Peyer's patch (tissue), 4 donors: Measurements from ENCODE around the gene MSS51.

Experiments used
- POLR2A ChIP-seq, 2 donors: fragments of 450-650 bp; IDR thresholded peaks; one replicate each; pipeline ENCODE4 v1.5.1; 2017; ENCODE audit warnings: antibody characterized with exemption in 2 of 2, mild to moderate bottlenecking in 2 of 2, moderate library complexity in 2 of 2
- TF ChIP-seq, protein P1 (sequence below), 6 experiments: fragments of 450-650 bp in 4 of 6; fragments of 200-600 bp in 2 of 6; sonication (generic) in 1 of 6; IDR thresholded peaks; one replicate each; pipeline ENCODE4 v1.5.1; 2017 to 2019; ENCODE audit warnings: antibody characterized with exemption in 6 of 6, mild to moderate bottlenecking in 3 of 6, moderate library complexity in 1 of 6

DNA sequence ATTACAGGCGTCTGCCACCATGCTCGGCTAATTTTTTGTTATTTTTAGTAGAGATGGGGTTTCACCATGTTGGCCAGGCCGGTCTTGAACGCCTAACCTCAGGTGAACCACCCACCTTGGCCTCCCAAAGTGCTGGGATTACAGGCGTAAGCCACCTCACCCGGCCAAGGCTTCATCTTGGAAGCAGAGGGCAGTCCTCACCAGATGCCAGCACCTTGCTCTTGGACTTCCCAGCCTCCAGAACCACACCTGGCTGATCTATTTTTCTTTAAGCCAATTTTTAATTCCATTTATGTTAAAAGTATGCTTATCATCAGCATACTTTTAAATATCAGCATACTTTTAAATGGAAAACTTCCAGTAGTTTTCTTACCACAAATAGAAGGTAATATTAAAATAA, 31.7 kb downstream of the MSS51 start:
- TF ChIP-seq, protein P1, sequence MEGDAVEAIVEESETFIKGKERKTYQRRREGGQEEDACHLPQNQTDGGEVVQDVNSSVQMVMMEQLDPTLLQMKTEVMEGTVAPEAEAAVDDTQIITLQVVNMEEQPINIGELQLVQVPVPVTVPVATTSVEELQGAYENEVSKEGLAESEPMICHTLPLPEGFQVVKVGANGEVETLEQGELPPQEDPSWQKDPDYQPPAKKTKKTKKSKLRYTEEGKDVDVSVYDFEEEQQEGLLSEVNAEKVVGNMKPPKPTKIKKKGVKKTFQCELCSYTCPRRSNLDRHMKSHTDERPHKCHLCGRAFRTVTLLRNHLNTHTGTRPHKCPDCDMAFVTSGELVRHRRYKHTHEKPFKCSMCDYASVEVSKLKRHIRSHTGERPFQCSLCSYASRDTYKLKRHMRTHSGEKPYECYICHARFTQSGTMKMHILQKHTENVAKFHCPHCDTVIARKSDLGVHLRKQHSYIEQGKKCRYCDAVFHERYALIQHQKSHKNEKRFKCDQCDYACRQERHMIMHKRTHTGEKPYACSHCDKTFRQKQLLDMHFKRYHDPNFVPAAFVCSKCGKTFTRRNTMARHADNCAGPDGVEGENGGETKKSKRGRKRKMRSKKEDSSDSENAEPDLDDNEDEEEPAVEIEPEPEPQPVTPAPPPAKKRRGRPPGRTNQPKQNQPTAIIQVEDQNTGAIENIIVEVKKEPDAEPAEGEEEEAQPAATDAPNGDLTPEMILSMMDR (IDR thresholded peaks at IDR 0.05), result no peak
- TF ChIP-seq POLR2A (IDR thresholded peaks at IDR 0.05), result no peak
